BE2C (cell line): ENCODE measurements around the gene GADD45G. TPM values are rescaled to one million over a fixed set of nuclear protein-coding genes. Genes with fewer than 3 reads are reported as not detected.

Experiments
- DNase-seq: peaks from one replicate; pipeline ENCODE4 v3.0.0-alpha.2; 2020
- H3K27me3 ChIP-seq: fragments of 250-450 bp; sonication (Bioruptor Pico); 2 replicates; pipeline ENCODE4 v1.5.1; 2020; ENCODE audit warnings: mild to moderate bottlenecking
- H3K36me3 ChIP-seq: fragments of 250-450 bp; sonication (Bioruptor Pico); 2 replicates; pipeline ENCODE4 v1.5.1; 2020; ENCODE audit warnings: mild to moderate bottlenecking
- H3K4me1 ChIP-seq: fragments of 250-450 bp; sonication (Bioruptor Pico); 2 replicates; pipeline ENCODE4 v1.5.1; 2020
- H3K4me3 ChIP-seq: 2 replicates; pipeline ENCODE4 v1.5.1; 2011; ENCODE audit warnings: low read depth, low read length
- H3K9me3 ChIP-seq: fragments of 250-450 bp; sonication (Bioruptor Pico); 2 replicates; pipeline ENCODE4 v1.5.1; 2020
- polyA plus RNA-seq: library from polyadenylated mRNA; unstranded; fragments of >200 nt; gene quantifications from one replicate; pipeline ENCODE4 v1.2.1, GENCODE V29; 2012; ENCODE audit warnings: low read depth, missing spikeins; ENCODE audit not compliant: insufficient read length, insufficient read depth
- TF ChIP-seq, protein P1 (sequence below): IDR thresholded peaks from 2 replicates; pipeline ENCODE4 v1.5.1; 2012; ENCODE audit warnings: mild to moderate bottlenecking, low read depth, low read length

GADD45G gene
- 86.0 TPM for polyA plus RNA-seq

DNA sequence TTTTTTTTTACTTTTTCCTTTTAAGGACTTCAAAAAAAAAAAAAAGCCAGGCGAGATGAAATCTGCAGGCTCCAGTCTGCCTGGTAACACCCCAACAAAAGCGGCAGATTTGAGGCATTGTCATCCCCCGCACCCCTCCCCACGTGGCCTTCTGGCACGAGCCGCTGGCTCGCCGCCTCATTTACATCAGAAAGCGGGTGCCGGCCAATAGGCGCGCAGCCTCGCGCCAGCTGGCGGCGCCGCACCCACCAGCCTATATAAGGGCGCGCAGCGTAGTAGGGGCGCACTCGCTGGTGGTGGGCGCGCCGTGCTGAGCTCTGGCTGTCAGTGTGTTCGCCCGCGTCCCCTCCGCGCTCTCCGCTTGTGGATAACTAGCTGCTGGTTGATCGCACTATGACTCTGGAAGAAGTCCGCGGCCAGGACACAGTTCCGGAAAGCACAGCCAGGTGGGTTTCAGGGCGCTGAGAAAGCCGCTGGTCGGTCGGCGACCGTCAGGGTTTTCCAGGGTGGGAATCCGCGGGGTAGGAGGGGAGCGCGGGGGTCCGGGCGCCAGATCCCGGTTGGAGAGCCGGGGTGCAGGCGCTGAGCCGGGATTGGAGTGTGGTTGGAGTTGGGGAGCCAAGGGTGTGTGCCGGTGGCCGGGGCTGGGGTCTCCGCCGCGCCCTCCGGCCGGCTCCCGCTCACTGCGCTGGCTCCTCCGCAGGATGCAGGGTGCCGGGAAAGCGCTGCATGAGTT, at the start of gene GADD45G:
TSS of gene GADD45G (plus strand) at position 284 of the 736 bp plus-strand sequence. CDS start at position 394, 110 bp downstream.
- Histone ChIP-seq H3K9me3 (no peaks in the 10 kb centered on the region), H3K4me1 (peaks cover 9% of the 10 kb centered on the region), H3K27me3 (no peaks in the 10 kb centered on the region; the same call in 1 of the 2 replicates), H3K36me3 (peaks cover 10% of the 10 kb centered on the region), H3K4me3 (peak within 1 kb of the TSS; percentile 93)
- TF ChIP-seq, protein P1, sequence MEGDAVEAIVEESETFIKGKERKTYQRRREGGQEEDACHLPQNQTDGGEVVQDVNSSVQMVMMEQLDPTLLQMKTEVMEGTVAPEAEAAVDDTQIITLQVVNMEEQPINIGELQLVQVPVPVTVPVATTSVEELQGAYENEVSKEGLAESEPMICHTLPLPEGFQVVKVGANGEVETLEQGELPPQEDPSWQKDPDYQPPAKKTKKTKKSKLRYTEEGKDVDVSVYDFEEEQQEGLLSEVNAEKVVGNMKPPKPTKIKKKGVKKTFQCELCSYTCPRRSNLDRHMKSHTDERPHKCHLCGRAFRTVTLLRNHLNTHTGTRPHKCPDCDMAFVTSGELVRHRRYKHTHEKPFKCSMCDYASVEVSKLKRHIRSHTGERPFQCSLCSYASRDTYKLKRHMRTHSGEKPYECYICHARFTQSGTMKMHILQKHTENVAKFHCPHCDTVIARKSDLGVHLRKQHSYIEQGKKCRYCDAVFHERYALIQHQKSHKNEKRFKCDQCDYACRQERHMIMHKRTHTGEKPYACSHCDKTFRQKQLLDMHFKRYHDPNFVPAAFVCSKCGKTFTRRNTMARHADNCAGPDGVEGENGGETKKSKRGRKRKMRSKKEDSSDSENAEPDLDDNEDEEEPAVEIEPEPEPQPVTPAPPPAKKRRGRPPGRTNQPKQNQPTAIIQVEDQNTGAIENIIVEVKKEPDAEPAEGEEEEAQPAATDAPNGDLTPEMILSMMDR, result no peak
- peak; percentile 94 for DNase-seq

- H3K4me3 ChIP-seq, result no peak overlapping the region
- no peaks in the 10 kb centered on the region for H3K9me3 ChIP-seq
- H3K4me1 ChIP-seq, result no peaks in the 10 kb centered on the region
- no peaks in the 10 kb centered on the region for H3K36me3 ChIP-seq
- no peaks in the 10 kb centered on the region for H3K27me3 ChIP-seq
- TF ChIP-seq, protein P1, result no peak
- DNase-seq, result no peak
These were observed 49.8 kb upstream of the GADD45G start for GRCh38 chr9:89555036-89555415.

GRCh38 chr9:89555451-89556375, 49.1 kb upstream of the GADD45G start:
- Histone ChIP-seq H3K4me3 (no peak overlapping the region), H3K36me3 (no peaks in the 10 kb centered on the region), H3K9me3 (no peaks in the 10 kb centered on the region), H3K27me3 (no peaks in the 10 kb centered on the region), H3K4me1 (no peaks in the 10 kb centered on the region)
- TF ChIP-seq, protein P1, result no peak
- DNase-seq, result no peak

DNA sequence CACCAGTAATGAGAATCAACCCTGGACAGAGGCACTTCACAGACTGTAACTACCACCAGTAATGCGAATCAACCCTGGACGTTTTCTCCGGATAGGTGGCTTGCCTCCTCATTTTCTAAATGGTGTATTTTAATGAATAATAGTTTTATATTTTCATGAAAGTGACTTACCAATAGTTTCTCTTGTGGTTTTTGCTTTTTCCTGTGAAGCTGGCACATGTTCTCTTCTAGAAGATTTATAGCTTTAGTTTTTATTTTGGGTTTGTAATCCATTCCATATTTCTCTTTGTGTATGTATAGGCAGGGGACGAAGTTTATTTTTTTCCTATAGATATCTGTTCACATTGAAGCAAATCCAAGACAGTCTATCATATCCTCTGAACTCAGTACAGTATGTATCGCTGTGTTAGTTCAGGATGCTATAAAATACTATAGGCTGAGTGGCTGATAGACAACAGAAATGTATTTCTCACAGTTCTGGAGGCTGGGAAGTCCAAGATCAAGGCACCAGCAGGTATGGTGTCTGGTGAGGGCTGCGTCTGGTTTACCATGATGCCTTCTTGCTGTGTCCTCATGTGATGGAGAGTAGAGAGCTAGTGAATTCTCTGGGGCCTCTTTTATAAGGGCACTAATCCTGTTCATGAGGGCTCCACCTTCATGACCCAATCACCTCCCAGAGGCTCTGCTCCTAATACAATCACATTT, 46.5 kb upstream of the GADD45G start:
- no peaks in the 10 kb centered on the region for H3K4me1 ChIP-seq
- no peak for DNase-seq
- H3K27me3 ChIP-seq, result no peaks in the 10 kb centered on the region
- no peaks in the 10 kb centered on the region for H3K36me3 ChIP-seq
- TF ChIP-seq, protein P1, result no peak
- H3K9me3 ChIP-seq, result no peaks in the 10 kb centered on the region
- H3K4me3 ChIP-seq, result no peak overlapping the region

DNA sequence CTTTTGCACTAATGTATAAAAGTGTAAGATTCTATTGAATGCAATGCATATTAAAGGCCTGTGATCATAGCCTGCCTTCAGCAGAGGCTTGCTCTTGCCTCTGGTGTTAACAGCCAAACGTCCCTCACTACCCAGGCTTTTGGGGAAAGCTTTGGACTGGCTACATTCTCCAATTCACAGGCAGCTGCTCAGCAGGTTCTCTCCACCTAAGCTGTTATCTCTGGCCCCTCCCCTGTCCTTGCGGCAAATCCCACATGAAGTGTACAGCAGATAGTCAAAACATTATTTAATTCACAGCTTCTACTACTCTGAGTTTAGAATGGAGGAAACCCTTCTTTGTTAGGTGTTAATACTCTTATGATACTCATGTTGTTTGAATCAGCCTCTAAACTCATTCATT, 45.9 kb upstream of the GADD45G start:
- DNase-seq, result no peak
- Histone ChIP-seq H3K4me1 (no peaks in the 10 kb centered on the region), H3K4me3 (no peak overlapping the region), H3K27me3 (no peaks in the 10 kb centered on the region), H3K9me3 (no peaks in the 10 kb centered on the region), H3K36me3 (no peaks in the 10 kb centered on the region)
- TF ChIP-seq, protein P1, result no peak
